ENCODE data around the gene ALDOA.

The ALDOA gene

DNA sequence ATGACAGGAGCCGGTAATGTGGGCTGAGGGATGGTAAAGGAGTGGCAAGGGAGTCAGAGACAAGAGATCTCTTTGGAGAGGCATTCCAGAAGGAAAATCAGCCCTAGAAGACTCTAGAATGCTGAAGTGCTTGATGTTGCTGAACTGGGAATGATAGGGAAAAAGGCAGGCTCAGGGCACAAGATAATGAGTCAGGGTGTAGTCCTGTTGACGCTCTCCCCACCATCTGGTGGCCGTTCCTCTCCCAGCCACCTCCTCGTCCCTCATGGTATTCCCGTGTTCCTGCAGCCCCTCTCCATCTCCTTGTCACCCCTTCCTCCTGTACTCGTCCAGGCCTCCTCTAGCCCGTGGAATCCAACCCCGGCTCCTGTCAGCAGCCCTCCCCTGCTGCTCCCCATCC is 11.1 kb upstream of the ALDOA start:
- Mint-ChIP-seq H3K27ac (no peak overlapping the region), H3K27me3 (no peaks in the 10 kb centered on the region), H3K9me3 (no peaks in the 10 kb centered on the region), H3K4me1 (ENCODE audit: low read depth) (peaks cover 25% of the 10 kb centered on the region), H3K36me3 (ENCODE audit: low read depth) (no peaks in the 10 kb centered on the region), H3K4me3 (peak overlapping the region; percentile 41)
- DNase-seq: no peak

DNA sequence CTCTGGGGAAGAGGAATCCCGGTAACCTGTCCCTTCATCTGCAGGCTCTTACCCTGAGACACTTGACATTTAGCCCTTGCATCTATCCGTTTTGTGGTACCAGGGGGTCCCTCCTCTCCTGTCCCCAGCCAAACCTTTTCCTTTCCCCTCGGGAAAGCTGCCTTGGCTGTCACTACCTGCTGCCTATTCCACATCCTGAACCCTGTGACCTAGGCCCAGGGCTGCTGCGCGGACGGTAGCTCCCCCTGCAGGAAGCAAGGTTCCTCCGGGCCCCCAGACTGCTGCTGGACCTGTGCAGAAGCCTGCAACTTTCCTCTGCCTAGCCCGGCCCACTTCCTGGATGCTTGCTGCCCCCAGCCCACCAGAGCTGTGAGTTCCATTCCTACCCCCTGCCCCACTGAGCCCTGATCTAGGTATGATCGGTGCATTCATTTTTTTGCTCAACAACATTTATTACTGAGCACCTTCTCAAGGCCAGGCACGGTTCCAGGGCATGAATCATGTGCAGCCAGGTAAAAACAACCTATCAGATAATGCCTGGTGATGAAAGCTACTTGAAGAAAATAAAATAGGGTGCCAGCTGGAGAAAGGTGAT is 10.5 kb upstream of the ALDOA start:
- H3K27ac Mint-ChIP-seq: peak overlapping the region; percentile 26

DNA sequence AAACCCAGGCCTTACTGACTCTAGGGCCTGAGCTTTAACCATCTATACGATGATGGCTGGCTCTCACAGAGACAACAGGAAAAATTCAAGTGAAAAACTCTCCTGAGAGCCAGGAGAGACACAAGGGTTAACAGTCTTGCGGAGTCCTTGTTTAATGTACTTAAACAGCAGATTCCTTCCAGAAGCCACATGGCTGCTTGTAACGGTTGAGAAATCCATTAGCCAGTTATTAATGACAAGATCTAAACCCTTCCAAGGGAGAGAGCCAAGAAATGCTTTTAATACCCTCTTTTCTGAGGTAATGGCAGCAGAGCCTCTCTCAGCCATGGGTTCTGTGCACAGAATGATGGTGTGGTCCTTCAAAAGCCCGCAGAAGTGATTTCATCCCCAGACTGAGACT is 5.2 kb upstream of the ALDOA start:
- Mint-ChIP-seq H3K27me3 (no peaks in the 10 kb centered on the region), H3K36me3 (ENCODE audit: low read depth) (peaks cover 14% of the 10 kb centered on the region), H3K4me3 (no peak overlapping the region), H3K9me3 (no peaks in the 10 kb centered on the region), H3K4me1 (ENCODE audit: low read depth) (peaks cover 14% of the 10 kb centered on the region), H3K27ac (no peak overlapping the region)
- DNase-seq: no peak

More for the DNA sequence above, 10.5 kb upstream of the ALDOA start:
- Mint-ChIP-seq H3K9me3 (no peaks in the 10 kb centered on the region), H3K4me3 (no peak overlapping the region), H3K36me3 (ENCODE audit: low read depth) (no peaks in the 10 kb centered on the region), H3K27me3 (no peaks in the 10 kb centered on the region), H3K4me1 (ENCODE audit: low read depth) (peaks cover 25% of the 10 kb centered on the region)
- DNase-seq: peak; percentile 66

DNA sequence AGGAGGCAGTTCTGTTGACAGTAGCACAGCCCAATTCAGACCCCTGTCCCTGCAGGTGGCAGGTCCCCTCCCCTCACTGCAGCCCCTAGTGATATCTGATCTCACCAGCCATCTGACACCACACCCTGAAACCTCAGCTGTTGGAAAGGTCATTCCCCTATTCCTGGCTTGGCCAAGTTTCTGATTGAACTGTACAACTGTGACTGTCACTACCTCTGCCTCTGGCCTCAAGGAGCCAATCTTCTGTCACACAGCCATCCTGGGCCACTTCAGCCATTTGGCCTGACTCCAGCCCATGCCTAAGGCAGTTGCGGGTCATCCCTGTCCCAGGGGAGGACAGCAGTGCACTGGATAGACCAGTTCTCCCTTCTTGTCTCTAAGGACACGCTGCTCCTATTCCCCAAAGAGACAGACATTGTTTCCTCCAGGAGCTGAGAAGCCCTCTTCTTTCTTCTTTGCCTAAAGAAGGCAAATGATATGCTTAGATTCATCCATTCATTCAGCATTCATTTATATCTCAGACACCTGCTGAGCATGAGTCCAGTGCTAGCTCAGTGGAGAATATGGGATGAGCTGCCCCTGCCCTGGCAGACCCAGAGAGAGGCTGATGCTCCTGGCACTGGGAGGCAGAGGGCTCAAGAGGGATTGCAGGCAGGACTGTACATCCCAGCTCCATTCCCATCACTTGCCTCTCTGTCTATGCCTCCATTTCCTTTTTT is 4.6 kb upstream of the ALDOA start:
- Mint-ChIP-seq H3K9me3 (no peaks in the 10 kb centered on the region), H3K4me1 (ENCODE audit: low read depth) (peaks cover 11% of the 10 kb centered on the region), H3K27ac (no peak overlapping the region), H3K4me3 (no peak overlapping the region), H3K27me3 (no peaks in the 10 kb centered on the region), H3K36me3 (ENCODE audit: low read depth) (peaks cover 19% of the 10 kb centered on the region)
- no peak for DNase-seq

DNA sequence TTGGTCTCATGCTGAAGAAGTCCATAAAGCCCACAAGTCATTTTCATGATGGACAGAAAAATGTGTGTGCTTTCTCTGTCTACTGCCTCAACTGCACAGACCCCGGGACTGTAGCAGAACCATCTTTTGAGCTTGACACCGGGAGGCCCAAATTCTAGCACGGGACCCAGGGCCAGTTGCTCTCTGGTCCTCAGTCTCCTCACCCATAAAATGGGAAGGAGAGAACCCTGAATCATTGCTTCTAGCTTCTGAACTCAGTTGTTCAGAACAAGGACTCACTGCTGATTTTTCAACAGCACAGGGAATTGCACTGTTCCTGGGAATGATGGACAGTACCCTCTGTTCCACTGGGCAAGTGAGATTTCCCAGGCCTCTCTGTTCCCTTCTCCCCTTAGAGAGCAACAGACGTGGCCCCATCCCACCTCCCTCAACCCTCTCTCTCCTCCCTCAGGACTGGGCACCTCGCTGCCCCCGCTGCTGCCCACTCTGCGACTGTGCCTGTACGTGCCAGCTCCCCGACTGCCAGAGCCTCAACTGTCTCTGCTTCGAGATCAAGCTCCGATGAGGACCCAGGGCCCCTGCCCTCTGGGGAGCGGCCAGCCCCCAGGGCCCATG is 2.2 kb upstream of the ALDOA start:
- H3K27me3 Mint-ChIP-seq: no peaks in the 10 kb centered on the region
- peaks cover 41% of the 10 kb centered on the region for H3K36me3 Mint-ChIP-seq (ENCODE audit: low read depth)
- H3K9me3 Mint-ChIP-seq: no peaks in the 10 kb centered on the region
- peaks cover 26% of the 10 kb centered on the region for H3K4me1 Mint-ChIP-seq (ENCODE audit: low read depth)
- H3K4me3 Mint-ChIP-seq: peak overlapping the region; percentile 99
- H3K27ac Mint-ChIP-seq: peak overlapping the region; percentile 99
- no peak for DNase-seq

DNA sequence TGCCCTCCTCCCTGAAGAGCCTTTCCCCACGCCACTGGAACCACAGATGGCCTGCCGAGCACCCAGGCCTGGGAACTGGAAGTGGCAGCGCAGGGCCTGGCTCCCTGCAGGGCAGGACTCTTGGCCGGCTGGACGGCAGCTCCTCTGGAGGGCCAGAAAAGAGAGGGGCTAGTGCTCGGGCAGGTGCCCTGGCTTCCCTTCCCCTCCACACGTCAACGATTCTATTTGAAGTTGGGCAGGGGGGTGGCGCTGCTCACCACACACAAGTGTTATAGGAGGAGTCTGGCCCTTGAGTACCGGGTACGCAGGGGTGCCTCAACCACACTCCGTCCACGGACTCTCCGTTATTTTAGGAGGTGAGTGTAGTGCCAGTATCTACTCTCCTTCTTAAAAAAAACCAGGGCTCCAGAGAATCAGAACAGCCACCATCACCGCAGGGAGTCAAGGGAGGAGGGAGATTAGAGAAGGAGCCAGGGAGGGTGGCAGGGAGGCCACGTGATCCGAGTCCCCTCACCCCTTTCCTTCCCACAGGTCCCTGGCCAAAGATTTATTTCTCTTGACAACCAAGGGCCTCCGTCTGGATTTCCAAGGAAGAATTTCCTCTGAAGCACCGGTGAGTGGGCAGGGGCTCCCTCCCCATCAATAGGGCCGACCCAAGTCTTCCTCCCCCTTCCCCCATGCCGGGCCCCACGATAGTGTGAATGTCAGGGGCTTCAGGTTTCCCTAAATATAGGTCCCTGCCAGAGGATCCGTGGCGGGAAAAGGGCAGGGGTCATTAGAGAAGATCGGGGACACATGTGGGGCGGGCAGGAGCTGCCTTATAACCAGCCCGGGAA is 1.4 kb upstream of the ALDOA start:
- peak; percentile 83 for DNase-seq
- peak overlapping the region; percentile 99 for H3K27ac Mint-ChIP-seq
- peaks cover 49% of the 10 kb centered on the region for H3K36me3 Mint-ChIP-seq (ENCODE audit: low read depth)
- peaks cover 33% of the 10 kb centered on the region for H3K4me1 Mint-ChIP-seq (ENCODE audit: low read depth)
- no peaks in the 10 kb centered on the region for H3K27me3 Mint-ChIP-seq
- no peaks in the 10 kb centered on the region for H3K9me3 Mint-ChIP-seq
- peak overlapping the region; percentile 99 for H3K4me3 Mint-ChIP-seq

DNA sequence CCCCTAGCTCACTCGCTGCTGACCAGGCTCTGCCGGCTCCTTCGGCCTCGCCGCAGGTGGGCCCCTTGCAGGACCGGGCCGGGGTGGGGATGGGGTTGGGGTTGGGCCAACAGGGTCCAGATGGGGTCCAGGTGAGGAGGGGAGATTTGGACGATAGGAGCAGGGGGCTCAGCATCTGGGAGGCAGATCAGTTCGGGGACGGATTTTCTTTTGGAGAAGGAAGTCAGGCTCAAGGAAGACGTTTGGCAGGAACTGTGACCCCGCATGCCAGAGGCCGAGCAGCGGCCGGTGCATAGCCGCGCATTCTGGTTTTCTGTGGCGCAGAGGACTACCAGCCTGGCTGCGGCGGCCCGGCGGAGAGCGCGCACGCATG is 845 bp upstream of the ALDOA start:
- no peak for DNase-seq
- Mint-ChIP-seq H3K27ac (peak overlapping the region; percentile 99), H3K9me3 (no peaks in the 10 kb centered on the region), H3K4me3 (peak overlapping the region; percentile 99), H3K4me1 (ENCODE audit: low read depth) (peaks cover 39% of the 10 kb centered on the region), H3K27me3 (no peaks in the 10 kb centered on the region), H3K36me3 (ENCODE audit: low read depth) (peaks cover 55% of the 10 kb centered on the region)

DNA sequence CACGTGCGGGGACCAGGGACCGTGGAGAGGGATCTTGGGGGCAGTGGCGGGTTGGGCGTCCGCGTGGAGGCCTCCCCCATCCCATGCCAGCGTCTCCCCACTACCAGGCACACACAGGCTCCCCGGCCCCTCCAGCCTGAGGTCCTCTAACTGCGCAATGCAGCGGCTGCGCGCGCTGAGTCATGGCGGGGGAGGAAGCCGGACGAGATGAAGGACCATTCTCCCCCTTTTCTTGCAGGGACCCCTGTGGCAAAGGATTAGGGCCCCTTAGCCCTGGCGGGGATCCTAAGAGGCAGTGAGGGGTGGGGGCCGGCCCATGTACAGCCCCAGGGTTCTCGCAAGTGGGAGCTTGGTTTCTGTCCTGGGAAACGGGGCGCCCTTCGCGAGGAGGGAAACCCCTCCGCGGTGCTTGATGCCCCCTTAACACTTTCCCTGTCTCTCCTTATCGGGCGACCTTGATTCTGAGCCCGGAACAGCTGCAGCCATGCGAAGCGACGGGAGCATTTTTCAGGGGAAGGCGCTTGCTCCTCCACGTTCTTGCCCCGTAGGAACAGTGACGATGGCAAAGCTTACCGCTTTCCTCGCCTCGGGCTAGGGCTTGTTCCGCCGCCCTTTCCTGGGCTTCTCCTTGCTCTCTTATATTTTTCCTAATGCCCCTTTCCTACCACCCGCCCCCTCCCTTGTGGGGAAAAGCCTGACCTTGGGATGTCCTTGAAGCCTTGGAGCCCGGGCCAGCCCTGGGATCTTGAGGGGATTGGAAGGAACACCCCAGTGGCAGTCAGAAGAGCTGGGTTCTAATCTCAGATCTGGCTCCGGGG is 592 bp downstream of the ALDOA start:
- no peaks in the 10 kb centered on the region for H3K27me3 Mint-ChIP-seq
- H3K9me3 Mint-ChIP-seq: no peaks in the 10 kb centered on the region
- no peak for DNase-seq
- H3K4me1 Mint-ChIP-seq (ENCODE audit: low read depth): peaks cover 47% of the 10 kb centered on the region
- peak overlapping the region; percentile 99 for H3K4me3 Mint-ChIP-seq
- H3K36me3 Mint-ChIP-seq (ENCODE audit: low read depth): peaks cover 69% of the 10 kb centered on the region
- peak overlapping the region; percentile 99 for H3K27ac Mint-ChIP-seq

DNA sequence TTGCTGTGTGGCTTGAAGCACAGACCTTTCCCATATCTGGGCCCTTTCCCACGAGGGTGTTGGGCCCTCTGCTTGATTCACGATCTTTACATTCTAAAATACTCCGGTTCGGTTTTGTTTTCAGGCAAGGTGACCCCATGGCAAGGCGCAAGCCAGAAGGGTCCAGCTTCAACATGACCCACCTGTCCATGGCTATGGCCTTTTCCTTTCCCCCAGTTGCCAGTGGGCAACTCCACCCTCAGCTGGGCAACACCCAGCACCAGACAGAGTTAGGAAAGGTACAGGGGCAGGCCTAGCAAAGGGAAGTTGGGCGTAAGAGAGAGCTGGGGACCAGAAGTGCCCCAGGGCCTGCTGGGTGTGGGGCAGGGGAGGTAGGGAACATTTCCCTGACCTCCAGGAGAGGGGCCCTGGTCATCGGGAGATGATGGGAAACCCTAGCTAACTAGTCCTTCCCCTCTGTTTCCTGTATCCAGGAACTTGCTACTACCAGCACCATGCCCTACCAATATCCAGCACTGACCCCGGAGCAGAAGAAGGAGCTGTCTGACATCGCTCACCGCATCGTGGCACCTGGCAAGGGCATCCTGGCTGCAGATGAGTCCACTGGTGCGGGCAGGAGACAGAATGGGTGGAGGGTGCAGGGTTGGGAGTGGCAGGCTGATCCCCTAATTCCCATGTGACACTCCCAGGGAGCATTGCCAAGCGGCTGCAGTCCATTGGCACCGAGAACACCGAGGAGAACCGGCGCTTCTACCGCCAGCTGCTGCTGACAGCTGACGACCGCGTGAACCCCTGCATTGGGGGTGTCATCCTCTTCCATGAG is 1.4 kb downstream of the ALDOA start:
- Mint-ChIP-seq H3K4me1 (ENCODE audit: low read depth) (peaks cover 47% of the 10 kb centered on the region), H3K36me3 (ENCODE audit: low read depth) (peaks cover 77% of the 10 kb centered on the region), H3K4me3 (peak overlapping the region; percentile 99), H3K9me3 (no peaks in the 10 kb centered on the region), H3K27ac (peak overlapping the region; percentile 99), H3K27me3 (no peaks in the 10 kb centered on the region)
- no peak for DNase-seq

DNA sequence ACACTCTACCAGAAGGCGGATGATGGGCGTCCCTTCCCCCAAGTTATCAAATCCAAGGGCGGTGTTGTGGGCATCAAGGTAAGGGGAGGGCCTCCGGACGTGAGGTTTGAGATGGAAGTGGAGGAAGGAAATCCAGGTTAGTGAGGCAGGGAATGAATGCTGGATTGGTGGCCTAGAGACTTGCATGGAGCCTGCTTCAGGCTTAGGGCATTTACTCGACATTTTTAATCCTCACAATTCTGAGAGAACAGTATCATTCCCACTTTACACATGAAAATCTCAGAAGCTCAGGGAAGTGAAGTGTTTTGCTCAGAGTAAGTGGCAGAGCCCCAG is 2.0 kb downstream of the ALDOA start:
- Mint-ChIP-seq H3K36me3 (ENCODE audit: low read depth) (peaks cover 83% of the 10 kb centered on the region), H3K27ac (peak overlapping the region; percentile 99), H3K27me3 (no peaks in the 10 kb centered on the region), H3K9me3 (no peaks in the 10 kb centered on the region), H3K4me3 (peak overlapping the region; percentile 99), H3K4me1 (ENCODE audit: low read depth) (peaks cover 49% of the 10 kb centered on the region)
- DNase-seq: no peak

DNA sequence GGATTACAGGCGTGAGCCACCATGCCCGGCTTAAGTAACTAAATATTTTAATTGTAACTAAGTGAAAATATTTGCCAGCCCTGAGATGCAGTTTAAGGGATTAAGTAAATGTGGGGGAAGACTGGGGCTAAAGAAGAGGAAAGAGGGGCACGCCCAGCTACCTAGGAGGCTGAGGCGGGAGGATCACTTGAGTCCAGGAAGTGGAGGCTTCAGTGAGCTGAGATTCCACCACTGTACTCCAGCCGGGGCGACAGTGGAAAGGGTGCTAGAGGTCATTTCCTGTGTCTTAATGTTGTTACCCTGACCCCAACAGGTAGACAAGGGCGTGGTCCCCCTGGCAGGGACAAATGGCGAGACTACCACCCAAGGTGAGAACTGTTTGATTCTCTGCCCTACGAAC is 2.8 kb downstream of the ALDOA start:
- Mint-ChIP-seq H3K27me3 (no peaks in the 10 kb centered on the region), H3K4me3 (peak overlapping the region; percentile 53), H3K27ac (peak overlapping the region; percentile 91), H3K36me3 (ENCODE audit: low read depth) (peaks cover 87% of the 10 kb centered on the region), H3K4me1 (ENCODE audit: low read depth) (peaks cover 46% of the 10 kb centered on the region), H3K9me3 (no peaks in the 10 kb centered on the region)
- no peak for DNase-seq

DNA sequence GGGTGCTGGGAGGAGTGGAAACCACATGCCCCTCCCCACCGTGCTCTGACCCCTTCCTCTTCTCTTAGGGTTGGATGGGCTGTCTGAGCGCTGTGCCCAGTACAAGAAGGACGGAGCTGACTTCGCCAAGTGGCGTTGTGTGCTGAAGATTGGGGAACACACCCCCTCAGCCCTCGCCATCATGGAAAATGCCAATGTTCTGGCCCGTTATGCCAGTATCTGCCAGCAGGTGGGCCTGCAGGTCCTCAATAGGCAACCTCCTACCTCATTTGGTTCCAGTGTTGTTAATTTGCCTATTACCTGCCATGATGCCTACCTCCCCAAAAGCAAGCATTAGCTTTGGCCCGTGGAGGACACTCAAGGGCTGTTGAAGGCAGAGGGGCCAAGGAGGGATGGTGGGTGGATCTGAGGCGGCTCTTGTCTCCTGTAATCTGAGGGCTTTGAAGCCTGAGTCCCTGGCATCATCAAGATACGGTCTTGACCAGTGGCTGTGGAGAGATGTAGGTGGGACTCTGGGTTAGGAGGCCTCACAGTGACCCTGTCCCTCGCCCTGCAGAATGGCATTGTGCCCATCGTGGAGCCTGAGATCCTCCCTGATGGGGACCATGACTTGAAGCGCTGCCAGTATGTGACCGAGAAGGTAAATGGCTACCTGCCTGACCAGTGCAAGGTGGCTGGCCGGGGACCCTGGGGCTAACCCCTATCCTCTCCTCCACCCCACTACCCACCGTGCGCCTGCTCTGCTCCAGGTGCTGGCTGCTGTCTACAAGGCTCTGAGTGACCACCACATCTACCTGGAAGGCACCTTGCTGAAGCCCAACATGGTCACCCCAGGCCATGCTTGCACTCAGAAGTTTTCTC is 3.4 kb downstream of the ALDOA start:
- Mint-ChIP-seq H3K27ac (peak overlapping the region; percentile 91), H3K36me3 (ENCODE audit: low read depth) (peaks cover 89% of the 10 kb centered on the region), H3K4me1 (ENCODE audit: low read depth) (peaks cover 42% of the 10 kb centered on the region), H3K27me3 (no peaks in the 10 kb centered on the region), H3K9me3 (no peaks in the 10 kb centered on the region), H3K4me3 (peak overlapping the region; percentile 53)
- DNase-seq: peak; percentile 63
